Measurements from ENCODE around the gene SBF2.

DNA sequence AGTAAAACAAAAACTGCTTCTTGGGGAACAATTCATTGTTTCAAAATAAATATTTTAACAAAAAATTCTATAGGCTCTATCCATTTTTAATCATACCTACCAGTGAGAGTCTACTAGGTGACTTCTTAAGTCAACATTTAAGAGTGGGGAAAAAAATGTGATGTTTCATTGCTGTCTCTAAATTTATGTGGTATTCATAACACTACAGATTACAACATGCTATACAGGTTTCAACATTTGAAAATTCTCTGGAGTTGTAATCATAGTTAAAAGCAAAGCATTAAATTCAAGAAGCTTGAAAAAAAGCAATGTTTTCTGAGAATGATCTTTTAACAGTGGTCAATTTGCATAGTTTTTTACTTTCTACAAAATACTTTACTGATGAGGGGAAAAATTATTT is 18.3 kb downstream of the SBF2 start:
- TF ChIP-seq POLR2A (IDR thresholded peaks at IDR 0.05; ENCODE audit: low read depth, low read length), result no peak
- no peak for TF ChIP-seq POLR2AphosphoS5 (IDR thresholded peaks at IDR 0.05; ENCODE audit: low read depth, low read length)
